ENCODE measurements around the gene PDE1A. TPM values are rescaled to one million over a fixed set of nuclear protein-coding genes. Genes with fewer than 3 reads are reported as not detected.

Gene PDE1A
- total and polyA plus RNA-seq, 10 of the 15 experiments (the other 5 are each of a cell fraction or from before 2014, with no cell fraction given), result 1.1 TPM; not detected in 9

DNA sequence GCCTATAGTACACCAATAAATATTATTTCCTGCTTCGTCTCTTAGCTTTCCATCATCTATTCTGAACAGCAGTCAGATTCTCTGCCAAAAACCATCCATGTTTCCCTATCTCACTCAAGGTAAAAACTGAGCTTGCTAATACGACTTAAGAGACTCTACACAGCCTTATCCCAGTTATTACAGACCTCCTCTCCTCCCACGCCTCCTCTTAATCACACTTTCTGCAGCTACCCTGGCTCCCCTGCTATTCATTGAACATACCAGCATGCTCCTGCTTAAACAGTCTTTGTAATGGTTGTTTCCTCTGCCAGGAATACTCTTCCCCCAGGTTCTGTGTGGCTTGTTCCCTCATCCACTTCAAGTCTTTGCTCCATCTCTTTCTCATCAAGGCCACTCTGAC is 81.5 kb downstream of the PDE1A start (continued):
- TF ChIP-seq POLR2AphosphoS2 (IDR thresholded peaks at IDR 0.05; ENCODE audit: low read depth, low read length), result no peak
- TF ChIP-seq HSF1 (IDR thresholded peaks at IDR 0.05; ENCODE audit: low read depth, low read length), result no peak
- TF ChIP-seq IKZF2 (IDR thresholded peaks at IDR 0.05), result no peak

GRCh38 chr2:182330451-182331305 is 96.2 kb downstream of the PDE1A start:
- H3K27me3 ChIP-seq (replicated peaks in 1 of 2; ENCODE audit: control insufficient read depth in 2 of 2, insufficient read depth in 2 of 2, low read length in 1 of 2), result no peaks in the 10 kb centered on the region; a peak in 1 of 4 replicates
- H3K4me1 ChIP-seq (ENCODE audit: control insufficient read depth, insufficient read depth, low read length), result no peaks in the 10 kb centered on the region
- in situ Hi-C loops (cut with MboI), result no loop called here
- no TSS peak for BruUV-seq (replicated peaks)
- SMC1A ChIA-PET (ENCODE audit: uncharacterized antibody, unreplicated experiment), result interaction anchor here (0.6 kb wide), 1 partner anchor 432 kb away, joined by 4 read pairs; no protein-coding TSS in a partner anchor
- H3K36me3 ChIP-seq (ENCODE audit: control insufficient read depth in 2 of 2, insufficient read depth in 2 of 2, low read length in 1 of 2), result no peaks in the 10 kb centered on the region
- H3K9ac ChIP-seq (ENCODE audit: control insufficient read depth, insufficient read depth, low read length), result no peak overlapping the region
- 15% methylated on average over 5 of the region's 5 CpGs for WGBS (ENCODE audit: insufficient coverage, insufficient replicate concordance, low lambda C conversion rate, missing lambda C conversion rate)
- H3K79me2 ChIP-seq (ENCODE audit: control insufficient read depth, insufficient read depth, low read length), result no peaks in the 10 kb centered on the region
- CTCF ChIA-PET, result no interaction called here
- POLR2A ChIA-PET, result no interaction called here
- ATAC-seq (no peak), FAIRE-seq (no peak), DNase-seq (ENCODE audit: low read depth, low spot score) (no peak)
- no peaks in the 10 kb centered on the region for H4K20me1 ChIP-seq (ENCODE audit: control insufficient read depth, insufficient read depth)
- intact Hi-C loops (cut with micrococcal nuclease; ENCODE audit: unreplicated experiment), result no loop called here
- RAD21 ChIA-PET (ENCODE audit: unreplicated experiment), result no interaction called here
- no peaks in the 10 kb centered on the region for H3K9me3 ChIP-seq (replicated peaks; ENCODE audit: control insufficient read depth, insufficient read depth, low read length)
- H2AFZ ChIP-seq (ENCODE audit: control insufficient read depth, low read depth, low read length), result no peak overlapping the region
- H3K4me3 ChIP-seq, result no peak overlapping the region
- no peak overlapping the region for H3K4me2 ChIP-seq (ENCODE audit: control insufficient read depth, insufficient read depth)
- H3K27ac ChIP-seq (ENCODE audit: control insufficient read depth, insufficient read depth), result no peak overlapping the region
- TF ChIP-seq NFIC (IDR thresholded peaks at IDR 0.05; ENCODE audit: low read depth, low read length) (no peak), HDAC6 (IDR thresholded peaks at IDR 0.05; ENCODE audit: unreplicated experiment) (no peak), SUPT20H (IDR thresholded peaks at IDR 0.05; ENCODE audit: borderline replicate concordance, control insufficient read depth, low read depth, low read length) (no peak), ZBTB40 (IDR thresholded peaks at IDR 0.05; ENCODE audit: borderline replicate concordance) (no peak), RELB (IDR thresholded peaks at IDR 0.05; ENCODE audit: low read depth) (no peak)
- TF ChIP-seq, protein P1, sequence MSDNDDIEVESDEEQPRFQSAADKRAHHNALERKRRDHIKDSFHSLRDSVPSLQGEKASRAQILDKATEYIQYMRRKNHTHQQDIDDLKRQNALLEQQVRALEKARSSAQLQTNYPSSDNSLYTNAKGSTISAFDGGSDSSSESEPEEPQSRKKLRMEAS (IDR thresholded peaks at IDR 0.05; ENCODE audit: low read depth, low read length), result no peak

All from GM12878 (cell line).